GM19238 (cell line): ENCODE results near the gene TUBB6.

ENCODE experiments used
- DNase-seq: peaks from one replicate; pipeline ENCODE4 v3.0.0; 2011; ENCODE audit warnings: low spot score; ENCODE audit not compliant: insufficient read length

Gene TUBB6

GRCh38 chr18:12307701-12308385, at the start of gene TUBB6:
Gene TUBB6, plus strand, starts transcription at chr18:12308241. Its CDS starts 52 bp downstream, at chr18:12308293.
- peak; percentile 77 for DNase-seq

GRCh38 chr18:12258719-12259705, 49.0 kb upstream of the TUBB6 start:
- no peak for DNase-seq

- no peak for DNase-seq
Measured at GRCh38 chr18:12262748-12263147, 45.3 kb upstream of the TUBB6 start.

- no peak for DNase-seq
Measured at GRCh38 chr18:12264864-12265263, 43.2 kb upstream of the TUBB6 start.

- DNase-seq, result peak; percentile 83
Measured at GRCh38 chr18:12271376-12272235, 36.4 kb upstream of the TUBB6 start.

- no peak for DNase-seq
Measured at GRCh38 chr18:12274793-12275192, 33.2 kb upstream of the TUBB6 start.

- no peak for DNase-seq
Measured at GRCh38 chr18:12276736-12277554, 31.1 kb upstream of the TUBB6 start.

GRCh38 chr18:12278215-12278671, 29.8 kb upstream of the TUBB6 start:
- DNase-seq, result no peak

GRCh38 chr18:12278741-12279682, 29.0 kb upstream of the TUBB6 start:
- DNase-seq, result no peak

- no peak for DNase-seq
Measured at GRCh38 chr18:12279781-12280531, 28.1 kb upstream of the TUBB6 start.

- DNase-seq, result no peak
Measured at GRCh38 chr18:12281861-12282260, 26.2 kb upstream of the TUBB6 start.

GRCh38 chr18:12282442-12283039, 25.5 kb upstream of the TUBB6 start:
- DNase-seq, result no peak

GRCh38 chr18:12283256-12283655, 24.8 kb upstream of the TUBB6 start:
- no peak for DNase-seq

- no peak for DNase-seq
Measured at GRCh38 chr18:12283666-12284065, 24.4 kb upstream of the TUBB6 start.

- DNase-seq, result no peak
Measured at GRCh38 chr18:12287131-12287681, 20.8 kb upstream of the TUBB6 start.

- DNase-seq, result no peak
Measured at GRCh38 chr18:12287684-12288402, 20.2 kb upstream of the TUBB6 start.

- no peak for DNase-seq
Measured at GRCh38 chr18:12288403-12288755, 19.7 kb upstream of the TUBB6 start.
